Measurements from ENCODE around the gene DSC1. TPM values are rescaled to one million over a fixed set of nuclear protein-coding genes. Genes with fewer than 3 reads are reported as not detected.

Gene DSC1
- total RNA-seq, 1 donor from 2014 or later: not detected

DNA sequence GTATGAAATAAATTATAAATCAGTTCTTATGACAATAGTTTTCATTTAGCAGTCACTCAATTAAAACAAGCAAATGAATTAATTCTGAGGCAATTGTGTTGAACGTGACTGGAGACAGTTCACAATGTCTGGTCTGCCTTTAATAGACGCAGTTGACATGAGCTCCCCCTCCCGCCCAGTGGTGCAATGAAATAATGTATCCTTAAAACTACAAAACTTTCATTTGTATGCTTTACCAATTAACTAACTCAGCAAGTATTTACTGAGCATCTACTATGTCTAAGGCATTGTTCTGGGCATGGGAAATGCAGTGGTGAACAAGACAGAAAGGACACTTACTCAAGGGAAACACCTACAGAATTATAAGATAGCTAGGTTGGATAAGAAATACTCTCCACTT lies 56.9 kb downstream of the DSC1 start:
- peaks cover 10% of the 10 kb centered on the region for H3K27me3 Mint-ChIP-seq (ENCODE audit: unreplicated experiment)
- no peak overlapping the region for H3K27ac Mint-ChIP-seq (ENCODE audit: unreplicated experiment)
- no peak for DNase-seq
- H3K36me3 Mint-ChIP-seq (ENCODE audit: unreplicated experiment): no peaks in the 10 kb centered on the region
- TF ChIP-seq, protein P1, sequence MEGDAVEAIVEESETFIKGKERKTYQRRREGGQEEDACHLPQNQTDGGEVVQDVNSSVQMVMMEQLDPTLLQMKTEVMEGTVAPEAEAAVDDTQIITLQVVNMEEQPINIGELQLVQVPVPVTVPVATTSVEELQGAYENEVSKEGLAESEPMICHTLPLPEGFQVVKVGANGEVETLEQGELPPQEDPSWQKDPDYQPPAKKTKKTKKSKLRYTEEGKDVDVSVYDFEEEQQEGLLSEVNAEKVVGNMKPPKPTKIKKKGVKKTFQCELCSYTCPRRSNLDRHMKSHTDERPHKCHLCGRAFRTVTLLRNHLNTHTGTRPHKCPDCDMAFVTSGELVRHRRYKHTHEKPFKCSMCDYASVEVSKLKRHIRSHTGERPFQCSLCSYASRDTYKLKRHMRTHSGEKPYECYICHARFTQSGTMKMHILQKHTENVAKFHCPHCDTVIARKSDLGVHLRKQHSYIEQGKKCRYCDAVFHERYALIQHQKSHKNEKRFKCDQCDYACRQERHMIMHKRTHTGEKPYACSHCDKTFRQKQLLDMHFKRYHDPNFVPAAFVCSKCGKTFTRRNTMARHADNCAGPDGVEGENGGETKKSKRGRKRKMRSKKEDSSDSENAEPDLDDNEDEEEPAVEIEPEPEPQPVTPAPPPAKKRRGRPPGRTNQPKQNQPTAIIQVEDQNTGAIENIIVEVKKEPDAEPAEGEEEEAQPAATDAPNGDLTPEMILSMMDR (IDR thresholded peaks at IDR 0.05; ENCODE audit: partially characterized antibody, unreplicated experiment): no peak
- peaks cover 18% of the 10 kb centered on the region for H3K9me3 Mint-ChIP-seq (ENCODE audit: unreplicated experiment)
- peaks cover 20% of the 10 kb centered on the region for H3K4me1 Mint-ChIP-seq (ENCODE audit: low read depth, unreplicated experiment)
- H3K4me3 Mint-ChIP-seq (ENCODE audit: unreplicated experiment): no peak overlapping the region

DNA sequence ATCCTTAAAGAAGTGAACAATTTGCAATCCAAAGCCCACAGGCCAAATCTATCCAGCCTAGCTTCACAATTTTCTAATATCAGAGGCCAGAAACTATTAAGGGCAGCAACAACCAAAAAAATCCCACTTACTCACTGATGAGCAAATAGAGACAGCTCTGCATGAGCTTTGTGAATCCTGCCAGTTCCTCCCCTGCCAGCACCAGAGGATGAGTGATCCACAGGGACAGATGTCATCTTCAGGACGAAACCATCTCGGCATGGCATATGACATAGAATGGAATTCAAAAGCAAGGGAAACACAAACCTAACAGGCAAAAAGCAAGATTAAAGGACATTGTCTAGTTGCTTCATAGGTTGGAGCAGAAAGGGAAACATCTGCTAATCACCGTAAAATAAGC lies 58.2 kb downstream of the DSC1 start:
- H3K4me3 Mint-ChIP-seq (ENCODE audit: unreplicated experiment): no peak overlapping the region
- peaks cover 27% of the 10 kb centered on the region for H3K4me1 Mint-ChIP-seq (ENCODE audit: low read depth, unreplicated experiment)
- peaks cover 22% of the 10 kb centered on the region for H3K9me3 Mint-ChIP-seq (ENCODE audit: unreplicated experiment)
- TF ChIP-seq, protein P1 (IDR thresholded peaks at IDR 0.05; ENCODE audit: partially characterized antibody, unreplicated experiment): no peak
- peak overlapping the region; percentile 56 for H3K27ac Mint-ChIP-seq (ENCODE audit: unreplicated experiment)
- H3K27me3 Mint-ChIP-seq (ENCODE audit: unreplicated experiment): peaks cover 15% of the 10 kb centered on the region
- no peaks in the 10 kb centered on the region for H3K36me3 Mint-ChIP-seq (ENCODE audit: unreplicated experiment)
- DNase-seq: no peak

DNA sequence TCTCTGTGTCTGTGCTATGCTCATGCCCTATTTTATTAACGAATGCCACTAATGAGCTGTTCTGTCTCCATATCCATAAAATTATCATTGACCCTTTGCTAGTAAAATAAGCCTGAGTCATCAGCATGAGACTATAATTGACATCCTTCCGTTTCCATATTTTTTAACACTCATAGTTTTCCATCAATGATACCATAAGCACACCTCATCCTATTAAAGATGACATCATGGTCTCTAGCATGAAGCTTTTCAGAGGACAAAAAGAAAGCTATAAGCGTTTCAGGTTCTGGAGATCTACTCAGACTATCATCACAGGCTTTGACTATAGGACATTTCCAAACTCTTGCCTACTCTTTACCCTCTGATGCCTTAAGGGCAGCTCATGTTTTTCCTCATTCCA lies 59.2 kb downstream of the DSC1 start:
- no peak for DNase-seq
- peaks cover 29% of the 10 kb centered on the region for H3K4me1 Mint-ChIP-seq (ENCODE audit: low read depth, unreplicated experiment)
- TF ChIP-seq, protein P1 (IDR thresholded peaks at IDR 0.05; ENCODE audit: partially characterized antibody, unreplicated experiment): no peak
- H3K4me3 Mint-ChIP-seq (ENCODE audit: unreplicated experiment): peak overlapping the region; percentile 61
- H3K36me3 Mint-ChIP-seq (ENCODE audit: unreplicated experiment): no peaks in the 10 kb centered on the region
- H3K27ac Mint-ChIP-seq (ENCODE audit: unreplicated experiment): peak overlapping the region; percentile 63
- peaks cover 17% of the 10 kb centered on the region for H3K27me3 Mint-ChIP-seq (ENCODE audit: unreplicated experiment)
- H3K9me3 Mint-ChIP-seq (ENCODE audit: unreplicated experiment): peaks cover 22% of the 10 kb centered on the region

DNA sequence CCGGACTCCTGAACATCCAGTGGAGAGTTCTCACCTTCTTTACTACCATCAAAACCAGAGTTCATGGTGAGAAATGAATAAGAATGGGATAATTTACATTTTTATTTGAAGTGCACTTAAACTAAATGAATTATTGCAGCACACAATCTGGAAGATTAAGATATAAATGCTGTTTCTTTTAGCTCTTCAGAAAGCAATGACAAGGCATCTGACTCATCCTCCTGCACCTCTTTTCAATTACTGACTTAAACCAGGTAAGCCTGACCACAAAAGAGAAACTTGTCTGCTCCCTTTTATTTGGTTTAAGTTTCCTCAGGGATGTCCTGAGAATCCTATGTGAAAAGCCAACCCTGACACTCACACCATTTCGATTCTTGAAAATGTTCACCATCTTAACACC lies 59.7 kb downstream of the DSC1 start:
- DNase-seq: no peak
- TF ChIP-seq, protein P1 (IDR thresholded peaks at IDR 0.05; ENCODE audit: partially characterized antibody, unreplicated experiment): no peak
- Mint-ChIP-seq H3K27me3 (ENCODE audit: unreplicated experiment) (peaks cover 17% of the 10 kb centered on the region), H3K9me3 (ENCODE audit: unreplicated experiment) (peaks cover 22% of the 10 kb centered on the region), H3K4me1 (ENCODE audit: low read depth, unreplicated experiment) (peaks cover 29% of the 10 kb centered on the region), H3K36me3 (ENCODE audit: unreplicated experiment) (no peaks in the 10 kb centered on the region), H3K27ac (ENCODE audit: unreplicated experiment) (peak overlapping the region; percentile 98), H3K4me3 (ENCODE audit: unreplicated experiment) (peak overlapping the region; percentile 90)

DNA sequence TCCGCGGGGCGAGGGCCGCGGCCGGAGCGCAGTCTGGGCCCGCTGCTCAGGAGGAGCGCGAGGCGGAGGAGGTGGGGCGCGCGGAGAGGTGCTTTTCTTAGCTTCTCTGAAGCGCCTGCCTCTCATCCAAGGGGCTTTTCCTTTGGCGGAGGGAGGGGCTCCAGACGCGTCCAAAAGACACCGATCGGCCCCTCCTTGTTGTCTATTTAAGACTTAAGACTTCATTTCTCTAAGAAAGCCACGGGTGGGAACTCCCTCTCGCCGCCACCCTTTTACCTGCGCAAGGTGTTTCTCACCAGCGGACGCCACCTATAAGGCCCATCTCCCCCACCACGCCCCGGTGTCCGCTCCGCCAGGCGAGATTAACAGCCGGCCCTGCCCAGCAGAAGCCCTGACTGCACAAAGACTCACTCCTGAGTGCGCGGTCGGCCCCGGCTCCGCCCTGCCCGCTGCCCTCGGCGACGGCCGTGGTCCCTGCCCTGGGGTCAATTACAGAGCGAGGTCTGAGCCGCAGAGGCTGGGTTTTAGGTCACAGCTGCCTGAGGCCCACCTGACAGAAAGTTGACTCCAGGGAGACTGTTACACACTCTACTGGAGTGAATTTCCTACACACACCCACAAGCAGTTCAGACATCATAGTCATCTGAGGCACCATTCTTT lies 60.5 kb downstream of the DSC1 start, which contains the start of gene DSC2:
Gene DSC2, minus strand, starts transcription at position 397 of the 660 bp plus-strand sequence. CDS start 450 bp downstream, outside the sequence.
- H3K27me3 Mint-ChIP-seq (ENCODE audit: unreplicated experiment): peaks cover 17% of the 10 kb centered on the region
- H3K4me3 Mint-ChIP-seq (ENCODE audit: unreplicated experiment): peak within 1 kb of the TSS; percentile 98
- H3K4me1 Mint-ChIP-seq (ENCODE audit: low read depth, unreplicated experiment): peaks cover 29% of the 10 kb centered on the region
- H3K27ac Mint-ChIP-seq (ENCODE audit: unreplicated experiment): peak within 1 kb of the TSS; percentile 98
- no peaks in the 10 kb centered on the region for H3K36me3 Mint-ChIP-seq (ENCODE audit: unreplicated experiment)
- peaks cover 22% of the 10 kb centered on the region for H3K9me3 Mint-ChIP-seq (ENCODE audit: unreplicated experiment)
- DNase-seq: peak; percentile 88
- TF ChIP-seq, protein P1 (IDR thresholded peaks at IDR 0.05; ENCODE audit: partially characterized antibody, unreplicated experiment): no peak
